ENCODE measurements around the gene FAM227B.

Gene FAM227B

DNA sequence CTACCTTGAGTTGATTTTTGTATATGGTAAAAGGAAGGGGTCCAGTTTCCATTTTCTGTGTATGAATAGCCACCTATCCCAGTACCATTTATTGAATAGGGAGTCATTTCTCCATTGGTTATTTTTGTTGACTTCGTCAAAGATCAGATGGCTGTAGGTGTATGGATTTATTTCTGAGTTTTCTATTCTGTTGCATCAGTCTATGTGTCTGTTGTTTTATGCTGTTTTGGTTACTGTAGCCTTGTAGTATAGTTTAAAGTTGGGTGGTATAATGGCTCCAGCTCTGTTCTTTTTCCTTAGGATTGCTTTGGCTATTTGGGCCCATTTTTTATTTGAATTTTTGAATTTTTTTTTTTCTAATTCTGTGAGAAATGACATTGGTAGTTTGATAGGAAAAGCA, 323.0 kb downstream of the FAM227B start:
- no peak overlapping the region for H3K9ac ChIP-seq (ENCODE audit: insufficient read length)
- no peak overlapping the region for H3K4me3 ChIP-seq
- no peaks in the 10 kb centered on the region; the same call in 1 of the 2 replicates for H3K36me3 ChIP-seq (ENCODE audit: insufficient read depth, low read length)
- TF ChIP-seq FOXP2 (optimal IDR thresholded peaks at IDR 0.05; ENCODE audit: control extremely low read depth, extremely low read length, insufficient read depth) = no peak
- no peak for TF ChIP-seq EZH2 (IDR thresholded peaks at IDR 0.05)
- no peak for TF ChIP-seq POLR2AphosphoS5 (IDR thresholded peaks at IDR 0.05; ENCODE audit: borderline replicate concordance, low read depth, low read length)
- H3K9me3 ChIP-seq (ENCODE audit: low read depth, low read length) = no peaks in the 10 kb centered on the region
- no peak overlapping the region for H3K27ac ChIP-seq
- no peak for DNase-seq (ENCODE audit: low read depth, low spot score)

- Histone ChIP-seq H3K9me3 (ENCODE audit: low read depth, low read length) (no peaks in the 10 kb centered on the region), H3K4me3 (no peak overlapping the region)
- TF ChIP-seq EZH2 (IDR thresholded peaks at IDR 0.05) (no peak), POLR2AphosphoS5 (IDR thresholded peaks at IDR 0.05; ENCODE audit: borderline replicate concordance, low read depth, low read length) (no peak), FOXP2 (optimal IDR thresholded peaks at IDR 0.05; ENCODE audit: control extremely low read depth, extremely low read length, insufficient read depth) (no peak)
These were observed 324.4 kb downstream of the FAM227B start for GRCh38 chr15:49296258-49296657.

GRCh38 chr15:49293941-49294340, 326.7 kb downstream of the FAM227B start:
- TF ChIP-seq POLR2AphosphoS5 (IDR thresholded peaks at IDR 0.05; ENCODE audit: borderline replicate concordance, low read depth, low read length) (no peak), EZH2 (IDR thresholded peaks at IDR 0.05) (no peak), FOXP2 (optimal IDR thresholded peaks at IDR 0.05; ENCODE audit: control extremely low read depth, extremely low read length, insufficient read depth) (no peak)
- H3K9ac ChIP-seq (ENCODE audit: insufficient read length) = no peak overlapping the region
- DNase-seq (ENCODE audit: low read depth, low spot score) = no peak
- H3K27ac ChIP-seq = no peak overlapping the region
- peaks cover 3% of the 10 kb centered on the region; the same call in 1 of the 2 replicates for H3K36me3 ChIP-seq (ENCODE audit: insufficient read depth, low read length)
- no peak overlapping the region for H3K4me3 ChIP-seq
- H3K9me3 ChIP-seq (ENCODE audit: low read depth, low read length) = no peaks in the 10 kb centered on the region

More at GRCh38 chr15:49296258-49296657, 324.4 kb downstream of the FAM227B start:
- Histone ChIP-seq H3K36me3 (ENCODE audit: insufficient read depth, low read length) (peaks cover 3% of the 10 kb centered on the region; the same call in 1 of the 2 replicates), H3K9ac (ENCODE audit: insufficient read length) (no peak overlapping the region), H3K27ac (no peak overlapping the region)
- no peak for DNase-seq (ENCODE audit: low read depth, low spot score)

GRCh38 chr15:49290191-49290590, 330.4 kb downstream of the FAM227B start:
- Histone ChIP-seq H3K36me3 (ENCODE audit: insufficient read depth, low read length) (peaks cover 3% of the 10 kb centered on the region; the same call in 1 of the 2 replicates), H3K4me3 (no peak overlapping the region), H3K9ac (ENCODE audit: insufficient read length) (no peak overlapping the region), H3K27ac (no peak overlapping the region), H3K9me3 (ENCODE audit: low read depth, low read length) (no peaks in the 10 kb centered on the region)
- no peak for DNase-seq (ENCODE audit: low read depth, low spot score)
- TF ChIP-seq FOXP2 (optimal IDR thresholded peaks at IDR 0.05; ENCODE audit: control extremely low read depth, extremely low read length, insufficient read depth) = no peak
- no peak for TF ChIP-seq POLR2AphosphoS5 (IDR thresholded peaks at IDR 0.05; ENCODE audit: borderline replicate concordance, low read depth, low read length)
- TF ChIP-seq EZH2 (IDR thresholded peaks at IDR 0.05) = no peak

DNA sequence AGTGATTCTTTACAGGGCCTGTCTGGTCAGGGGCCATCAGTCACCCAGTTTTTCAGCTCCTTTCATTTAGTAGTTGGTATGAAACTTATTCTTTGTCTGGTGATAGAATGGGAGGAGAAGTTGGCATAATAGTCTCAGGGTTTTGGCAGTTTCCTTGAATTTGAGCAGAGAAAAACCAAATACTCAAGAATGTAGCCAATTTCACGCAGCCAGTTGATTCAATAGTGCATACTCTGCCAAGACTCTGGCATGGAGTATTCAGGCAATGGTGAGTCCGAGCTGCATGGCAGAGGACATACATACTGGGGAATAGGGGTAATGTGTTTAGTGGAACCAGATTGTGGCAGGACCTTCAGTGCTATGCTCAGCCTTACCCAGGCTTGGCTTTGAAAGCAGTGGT, 332.2 kb downstream of the FAM227B start:
- Histone ChIP-seq H3K9ac (ENCODE audit: insufficient read length) (no peak overlapping the region), H3K36me3 (ENCODE audit: insufficient read depth, low read length) (peaks cover 8% of the 10 kb centered on the region; the same call in 1 of the 2 replicates), H3K9me3 (ENCODE audit: low read depth, low read length) (no peaks in the 10 kb centered on the region), H3K4me3 (no peak overlapping the region), H3K27ac (no peak overlapping the region)
- TF ChIP-seq POLR2AphosphoS5 (IDR thresholded peaks at IDR 0.05; ENCODE audit: borderline replicate concordance, low read depth, low read length) (no peak), EZH2 (IDR thresholded peaks at IDR 0.05) (no peak), FOXP2 (optimal IDR thresholded peaks at IDR 0.05; ENCODE audit: control extremely low read depth, extremely low read length, insufficient read depth) (no peak)
- no peak for DNase-seq (ENCODE audit: low read depth, low spot score)

GRCh38 chr15:49287481-49287880, 333.1 kb downstream of the FAM227B start:
- Histone ChIP-seq H3K4me3 (no peak overlapping the region), H3K9me3 (ENCODE audit: low read depth, low read length) (no peaks in the 10 kb centered on the region), H3K9ac (ENCODE audit: insufficient read length) (no peak overlapping the region), H3K27ac (no peak overlapping the region), H3K36me3 (ENCODE audit: insufficient read depth, low read length) (0 out of 2 replicates have a peak, but pooled peaks cover 8% of the 10 kb centered on the region)
- TF ChIP-seq FOXP2 (optimal IDR thresholded peaks at IDR 0.05; ENCODE audit: control extremely low read depth, extremely low read length, insufficient read depth) (no peak), EZH2 (IDR thresholded peaks at IDR 0.05) (no peak), POLR2AphosphoS5 (IDR thresholded peaks at IDR 0.05; ENCODE audit: borderline replicate concordance, low read depth, low read length) (no peak)
- no peak for DNase-seq (ENCODE audit: low read depth, low spot score)

GRCh38 chr15:49286649-49287404, 333.8 kb downstream of the FAM227B start:
- 0 out of 2 replicates have a peak, but pooled peaks cover 5% of the 10 kb centered on the region for H3K36me3 ChIP-seq (ENCODE audit: insufficient read depth, low read length)
- TF ChIP-seq POLR2AphosphoS5 (IDR thresholded peaks at IDR 0.05; ENCODE audit: borderline replicate concordance, low read depth, low read length) (no peak), FOXP2 (optimal IDR thresholded peaks at IDR 0.05; ENCODE audit: control extremely low read depth, extremely low read length, insufficient read depth) (no peak), EZH2 (IDR thresholded peaks at IDR 0.05) (no peak)
- H3K9ac ChIP-seq (ENCODE audit: insufficient read length) = no peak overlapping the region
- no peak overlapping the region for H3K4me3 ChIP-seq
- no peak for DNase-seq (ENCODE audit: low read depth, low spot score)
- no peaks in the 10 kb centered on the region for H3K9me3 ChIP-seq (ENCODE audit: low read depth, low read length)
- no peak overlapping the region for H3K27ac ChIP-seq

DNA sequence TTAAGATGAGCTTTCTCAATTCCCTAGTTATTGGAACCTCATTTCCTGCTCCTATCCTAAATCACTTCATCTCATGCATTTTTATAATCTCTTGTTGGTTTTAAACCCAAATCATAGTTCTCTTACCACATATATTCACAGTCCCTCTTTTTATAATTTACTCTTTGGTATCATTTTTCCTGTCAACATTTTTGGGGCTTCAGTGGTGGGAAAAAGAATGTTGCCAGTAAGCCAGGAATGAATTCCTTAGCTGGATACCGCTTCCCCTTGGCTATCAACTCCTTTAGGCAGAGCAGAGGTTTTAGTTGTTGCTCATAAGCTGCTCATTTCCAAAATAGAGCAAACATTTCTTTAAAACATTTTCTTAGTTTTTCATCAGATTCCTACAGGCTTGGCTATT, 338.3 kb downstream of the FAM227B start:
- Histone ChIP-seq H3K27ac (no peak overlapping the region), H3K4me3 (no peak overlapping the region), H3K9me3 (ENCODE audit: low read depth, low read length) (no peaks in the 10 kb centered on the region), H3K36me3 (ENCODE audit: insufficient read depth, low read length) (peaks cover 10% of the 10 kb centered on the region; the same call in 1 of the 2 replicates), H3K9ac (ENCODE audit: insufficient read length) (no peak overlapping the region)
- no peak for DNase-seq (ENCODE audit: low read depth, low spot score)
- TF ChIP-seq FOXP2 (optimal IDR thresholded peaks at IDR 0.05; ENCODE audit: control extremely low read depth, extremely low read length, insufficient read depth) (no peak), POLR2AphosphoS5 (IDR thresholded peaks at IDR 0.05; ENCODE audit: borderline replicate concordance, low read depth, low read length) (no peak), EZH2 (IDR thresholded peaks at IDR 0.05) (no peak)

All from SK-N-MC (cell line).